Midbrain (tissue), 1 donor: Measurements from ENCODE around the gene NR2E1.
A peak's percentile ranks its signal among the peaks of the same experiment; 100 is the strongest.

Experiments used
- DNase-seq: peaks from one replicate; lab custom pipeline; 2025; lab: John Stamatoyannopoulos, UW

NR2E1 gene

GRCh38 chr6:108156180-108156937, 9.5 kb upstream of the NR2E1 start:
- DNase-seq = no peak

- DNase-seq = no peak
These were observed 8.9 kb upstream of the NR2E1 start for GRCh38 chr6:108156938-108157233.

- peak; percentile 62 for DNase-seq
These were observed 8.4 kb upstream of the NR2E1 start for GRCh38 chr6:108157234-108157980.

GRCh38 chr6:108157981-108158525, 7.8 kb upstream of the NR2E1 start:
- DNase-seq = no peak

- DNase-seq = no peak
These were observed 5.8 kb upstream of the NR2E1 start for GRCh38 chr6:108159981-108160380.

- DNase-seq = no peak
These were observed 4.0 kb upstream of the NR2E1 start for GRCh38 chr6:108161724-108162282.

GRCh38 chr6:108163267-108163643, 2.6 kb upstream of the NR2E1 start:
- DNase-seq = no peak

GRCh38 chr6:108163644-108164542, 1.9 kb upstream of the NR2E1 start:
- no peak for DNase-seq

GRCh38 chr6:108164543-108164814, 1.3 kb upstream of the NR2E1 start:
- no peak for DNase-seq

- no peak for DNase-seq
These were observed 761 bp upstream of the NR2E1 start for GRCh38 chr6:108164815-108165706.

- no peak for DNase-seq
These were observed 1.0 kb downstream of the NR2E1 start for GRCh38 chr6:108166664-108167448.

- no peak for DNase-seq
These were observed 1.7 kb downstream of the NR2E1 start for GRCh38 chr6:108167449-108168089.

- DNase-seq = no peak
These were observed 2.3 kb downstream of the NR2E1 start for GRCh38 chr6:108168090-108168463.

- peak; percentile 42 for DNase-seq
These were observed 3.0 kb downstream of the NR2E1 start for GRCh38 chr6:108168501-108169463.

GRCh38 chr6:108169464-108170331, 3.9 kb downstream of the NR2E1 start:
- DNase-seq = no peak

GRCh38 chr6:108170332-108171290, 4.8 kb downstream of the NR2E1 start:
- no peak for DNase-seq
